SIG-M5 treated with dmso at 0.1 percent for 504 hours (cell line): ENCODE measurements around the gene SRRT.

Experiments
- DNase-seq: peaks from one replicate; lab custom pipeline; 2025; ENCODE audit not compliant: unreplicated experiment; lab: John Stamatoyannopoulos, UW

Gene SRRT, protein sequence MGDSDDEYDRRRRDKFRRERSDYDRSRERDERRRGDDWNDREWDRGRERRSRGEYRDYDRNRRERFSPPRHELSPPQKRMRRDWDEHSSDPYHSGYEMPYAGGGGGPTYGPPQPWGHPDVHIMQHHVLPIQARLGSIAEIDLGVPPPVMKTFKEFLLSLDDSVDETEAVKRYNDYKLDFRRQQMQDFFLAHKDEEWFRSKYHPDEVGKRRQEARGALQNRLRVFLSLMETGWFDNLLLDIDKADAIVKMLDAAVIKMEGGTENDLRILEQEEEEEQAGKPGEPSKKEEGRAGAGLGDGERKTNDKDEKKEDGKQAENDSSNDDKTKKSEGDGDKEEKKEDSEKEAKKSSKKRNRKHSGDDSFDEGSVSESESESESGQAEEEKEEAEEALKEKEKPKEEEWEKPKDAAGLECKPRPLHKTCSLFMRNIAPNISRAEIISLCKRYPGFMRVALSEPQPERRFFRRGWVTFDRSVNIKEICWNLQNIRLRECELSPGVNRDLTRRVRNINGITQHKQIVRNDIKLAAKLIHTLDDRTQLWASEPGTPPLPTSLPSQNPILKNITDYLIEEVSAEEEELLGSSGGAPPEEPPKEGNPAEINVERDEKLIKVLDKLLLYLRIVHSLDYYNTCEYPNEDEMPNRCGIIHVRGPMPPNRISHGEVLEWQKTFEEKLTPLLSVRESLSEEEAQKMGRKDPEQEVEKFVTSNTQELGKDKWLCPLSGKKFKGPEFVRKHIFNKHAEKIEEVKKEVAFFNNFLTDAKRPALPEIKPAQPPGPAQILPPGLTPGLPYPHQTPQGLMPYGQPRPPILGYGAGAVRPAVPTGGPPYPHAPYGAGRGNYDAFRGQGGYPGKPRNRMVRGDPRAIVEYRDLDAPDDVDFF

DNA sequence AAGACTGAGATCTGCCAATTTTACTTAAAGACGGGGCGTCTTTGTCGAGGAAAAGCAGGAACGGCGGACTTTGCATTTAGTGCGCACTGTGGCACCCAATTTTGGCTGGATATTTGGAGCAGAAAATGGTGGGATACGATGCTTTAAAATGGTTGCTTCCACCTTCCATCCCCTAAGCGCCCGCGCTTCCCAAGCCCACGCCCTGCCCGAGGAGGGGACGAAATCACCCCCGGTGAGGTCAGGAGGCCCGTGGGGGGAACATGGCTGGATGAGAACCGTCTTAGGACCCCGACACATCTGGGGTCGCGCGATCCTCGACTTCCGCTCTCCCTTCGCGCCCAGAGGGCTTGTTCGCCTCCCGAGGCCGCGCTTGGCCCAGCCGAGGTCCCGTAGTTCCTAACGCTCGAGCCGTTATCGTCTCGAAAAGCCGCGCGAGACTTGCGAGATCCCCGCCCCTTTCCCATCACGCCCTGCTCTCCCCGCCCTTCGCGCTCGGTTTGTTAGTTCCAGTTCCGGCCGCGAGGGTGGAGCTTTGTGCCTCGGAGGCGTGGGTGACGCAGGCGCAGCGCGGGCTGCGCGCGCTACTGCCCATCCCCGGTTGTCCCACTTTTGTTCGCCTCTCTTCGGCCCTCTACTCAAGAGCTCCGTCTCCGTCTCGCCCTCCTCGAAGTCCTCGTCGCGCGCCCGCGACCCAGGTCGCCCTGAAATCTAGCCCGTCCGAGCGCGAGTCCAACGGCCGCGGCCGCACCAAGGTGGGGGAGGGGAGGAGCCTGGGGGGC is at the start of gene SRRT:
TSS of gene SRRT (plus strand) at position 527 of the 779 bp plus-strand sequence. CDS start 488 bp downstream, outside the sequence.
- peak; percentile 96 for DNase-seq

DNA sequence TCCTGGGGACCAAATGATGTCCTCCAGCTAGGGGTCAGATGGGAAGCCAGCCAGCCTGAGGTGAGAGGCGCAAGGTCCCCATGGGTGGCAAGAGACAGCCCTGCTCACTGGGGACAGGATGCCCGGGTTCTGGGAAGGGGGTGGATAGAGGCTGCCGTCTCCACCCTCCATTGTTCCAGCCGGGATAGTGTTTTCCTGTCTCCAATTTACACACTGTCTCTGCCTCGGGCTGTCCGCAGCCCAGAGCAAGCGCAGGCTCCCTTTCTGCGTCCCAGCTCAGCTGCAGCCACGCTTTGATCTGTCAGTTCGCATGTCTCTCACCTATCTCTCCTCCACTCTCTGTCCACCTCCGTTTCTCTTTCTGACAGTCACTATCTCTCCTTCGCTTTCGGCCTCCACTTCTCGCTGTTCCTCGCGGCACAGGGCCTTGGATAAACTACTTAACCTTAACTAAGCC is 49.7 kb upstream of the SRRT start:
- DNase-seq: no peak

DNA sequence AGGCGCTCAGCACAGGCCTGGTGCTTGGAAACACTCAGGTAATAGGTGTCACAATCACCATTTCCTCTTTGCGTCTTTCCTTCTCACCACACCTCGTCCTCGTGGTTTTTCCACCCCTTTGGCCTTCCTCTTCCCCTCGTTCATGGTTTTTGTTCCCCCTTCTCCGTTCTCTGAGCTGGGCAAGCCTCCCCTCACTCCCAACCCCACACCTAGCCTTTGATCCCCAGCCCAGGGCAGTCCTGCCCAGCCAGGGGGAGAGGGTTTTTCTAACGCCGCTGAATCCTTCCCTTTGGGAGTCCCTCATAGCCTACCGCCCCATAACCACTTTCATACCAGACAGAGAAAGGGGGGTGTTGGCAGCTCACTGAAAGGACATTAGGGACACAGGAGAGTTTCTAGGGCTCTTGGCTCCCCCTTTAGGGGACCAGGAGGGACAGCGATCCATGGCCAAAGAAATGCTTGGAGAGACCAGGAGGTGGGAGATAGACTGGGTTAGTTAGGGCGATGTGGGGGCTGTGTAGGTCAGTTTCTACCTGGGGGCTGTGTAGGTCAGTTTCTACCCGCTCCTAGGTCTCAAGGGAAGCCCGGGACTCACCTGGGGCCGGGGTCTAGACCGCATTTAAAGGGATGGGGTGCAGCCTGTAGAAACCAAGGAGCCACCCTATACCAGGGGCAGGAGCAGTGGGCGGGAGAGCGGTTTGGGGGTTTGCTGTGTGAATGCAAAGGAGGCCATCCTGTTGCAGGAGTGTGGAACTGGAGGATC is 49.0 kb upstream of the SRRT start:
- DNase-seq: peak; percentile 33

DNA sequence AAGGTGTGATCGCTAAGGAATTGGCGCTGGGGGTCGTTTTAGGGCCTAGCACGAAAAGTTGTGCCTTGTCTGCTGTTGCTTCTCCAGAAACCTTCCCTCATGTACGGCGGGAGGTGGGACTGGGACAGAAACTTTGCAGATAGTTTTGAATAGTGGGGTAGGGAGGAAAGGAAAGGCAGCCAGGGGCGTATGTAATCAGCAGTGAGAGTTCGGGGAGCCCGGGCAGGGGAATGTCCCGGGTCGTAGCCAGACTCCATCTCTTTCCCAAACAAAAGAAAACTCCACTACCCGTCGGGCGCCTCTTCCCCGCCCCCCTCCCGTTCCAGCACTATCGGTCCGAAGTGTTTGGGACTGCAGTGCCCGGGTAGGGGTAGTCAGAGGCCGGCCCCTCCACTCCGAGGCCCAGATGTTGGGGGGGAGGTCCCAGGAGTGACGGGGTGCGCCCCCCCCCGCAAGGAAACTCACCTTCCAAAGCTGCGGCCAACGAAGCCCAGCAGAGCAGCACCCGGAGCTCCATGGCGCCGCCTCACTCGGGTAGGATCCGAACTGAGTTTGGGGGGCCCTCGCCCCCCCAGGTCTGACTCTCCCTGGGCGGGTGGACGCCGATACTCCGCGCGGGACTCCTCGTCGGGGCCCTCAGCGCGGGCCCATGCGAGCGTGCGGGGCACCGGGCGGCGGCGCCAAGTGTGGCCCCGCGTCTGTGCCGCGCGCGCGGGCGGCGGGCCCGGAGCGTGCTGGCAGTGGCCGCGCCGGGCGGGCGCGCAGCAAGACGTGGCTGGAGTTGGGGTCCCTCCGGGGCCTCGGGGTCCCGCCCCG is 48.2 kb upstream of the SRRT start:
- no peak for DNase-seq

DNA sequence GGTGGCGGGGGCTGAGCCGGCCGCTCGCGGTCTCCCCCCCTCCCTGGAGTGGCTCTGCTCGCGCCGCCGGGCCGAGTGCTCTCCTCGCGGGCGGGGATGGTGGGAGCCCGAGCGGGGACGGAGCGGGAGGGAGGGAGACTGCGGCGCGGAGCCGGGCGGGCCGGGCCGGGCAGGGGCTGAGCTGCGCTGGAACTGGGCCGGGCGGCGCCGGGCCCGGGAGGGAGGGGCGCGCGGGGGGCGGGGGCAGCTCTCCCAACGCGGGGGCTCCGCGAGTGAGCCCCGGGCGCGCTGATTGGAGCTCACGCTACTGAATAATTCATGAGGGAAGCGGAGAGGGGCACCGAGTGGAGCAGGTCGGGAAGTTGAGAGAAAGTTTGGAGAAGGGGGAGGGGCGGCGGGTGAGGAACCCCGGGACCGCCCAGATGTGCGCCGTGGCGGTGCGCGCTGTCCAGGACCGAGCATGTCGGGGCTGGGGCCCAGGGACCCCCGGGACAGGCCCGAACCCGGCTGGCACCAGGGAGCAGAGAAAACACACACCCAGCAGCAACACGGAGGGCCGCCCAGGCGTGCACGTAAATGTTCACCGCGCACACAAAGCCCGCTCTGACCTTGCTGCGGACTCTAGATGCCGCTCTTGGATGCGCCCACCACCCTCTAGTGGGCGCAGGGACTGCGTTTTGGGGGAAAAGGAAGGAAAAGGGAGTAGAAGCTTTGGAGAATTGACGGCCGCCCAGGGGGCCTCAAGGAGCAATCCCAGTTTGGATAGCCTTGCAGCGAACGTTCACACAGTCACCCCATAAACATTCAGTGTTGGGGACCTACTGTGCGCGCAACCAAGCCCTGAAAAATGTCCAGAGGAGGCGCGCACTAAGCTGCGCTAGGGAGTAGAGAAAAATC is 47.3 kb upstream of the SRRT start, which contains the start of gene EPHB4:
TSS of gene EPHB4 (minus strand) at position 194 of the 897 bp plus-strand sequence. CDS start 493 bp downstream, outside the sequence.
- no peak for DNase-seq

DNA sequence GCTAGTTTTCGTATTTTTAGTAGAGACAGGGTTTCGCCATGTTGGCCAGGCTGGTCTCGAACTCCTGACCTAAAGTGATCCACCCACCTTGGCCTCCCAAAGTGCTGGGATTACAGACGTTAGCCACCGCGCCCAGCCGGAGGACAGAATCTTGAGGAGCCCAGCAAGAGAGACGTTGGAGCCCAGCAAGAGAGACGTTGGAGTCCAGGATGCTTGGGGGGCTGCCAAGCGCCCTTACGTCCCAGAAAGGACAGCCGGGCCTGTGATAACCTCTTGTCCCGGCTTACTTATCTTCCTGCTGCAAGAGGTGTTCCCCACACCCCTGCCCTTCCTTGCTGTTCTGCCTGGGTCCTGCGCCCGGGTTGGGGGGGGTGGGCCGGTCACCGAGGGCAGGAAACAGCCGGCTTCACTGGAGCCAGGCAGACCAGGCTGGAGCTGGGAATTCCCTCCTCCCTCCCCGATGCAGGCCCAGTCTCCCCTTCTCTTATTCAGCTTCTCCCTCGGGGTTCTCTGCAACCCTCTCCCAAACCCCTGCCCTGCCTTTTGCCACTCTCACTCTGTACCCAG is 45.7 kb upstream of the SRRT start:
- no peak for DNase-seq

DNA sequence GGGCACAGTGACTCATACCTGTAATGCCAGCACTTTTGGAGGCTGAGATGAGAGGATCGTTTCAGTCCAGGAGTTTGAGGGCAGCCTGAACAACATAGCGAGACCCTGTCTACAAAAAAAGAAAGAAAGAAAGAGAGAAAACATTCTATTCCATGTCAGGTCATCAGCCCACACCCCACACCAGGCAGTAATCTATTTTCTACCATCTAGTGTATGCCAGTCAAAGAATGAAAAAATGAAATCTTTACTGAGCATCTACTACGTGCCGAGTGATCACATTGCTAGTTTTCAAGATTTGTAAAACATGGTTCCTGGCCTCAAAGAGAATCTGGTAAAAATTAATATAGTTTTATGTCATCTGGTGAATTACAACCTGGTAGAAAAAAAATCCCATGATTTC is 44.5 kb upstream of the SRRT start:
- no peak for DNase-seq

DNA sequence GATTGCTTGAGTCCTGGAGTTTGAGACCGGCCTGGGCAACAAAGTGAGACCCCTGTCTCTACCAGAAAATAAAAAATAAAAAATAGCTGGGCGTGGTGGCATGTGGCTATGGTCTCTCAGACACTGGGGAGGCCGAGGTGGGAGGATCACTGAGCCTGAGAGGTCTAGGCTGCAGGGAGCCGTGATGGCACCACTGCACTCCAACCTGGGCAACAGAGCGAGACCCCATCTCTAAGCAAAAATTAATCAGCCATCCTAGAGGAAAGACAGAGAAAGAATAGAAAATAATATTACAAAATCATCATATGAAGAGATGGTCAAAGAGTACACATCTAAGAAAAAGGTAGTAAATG is 42.6 kb upstream of the SRRT start:
- no peak for DNase-seq

DNA sequence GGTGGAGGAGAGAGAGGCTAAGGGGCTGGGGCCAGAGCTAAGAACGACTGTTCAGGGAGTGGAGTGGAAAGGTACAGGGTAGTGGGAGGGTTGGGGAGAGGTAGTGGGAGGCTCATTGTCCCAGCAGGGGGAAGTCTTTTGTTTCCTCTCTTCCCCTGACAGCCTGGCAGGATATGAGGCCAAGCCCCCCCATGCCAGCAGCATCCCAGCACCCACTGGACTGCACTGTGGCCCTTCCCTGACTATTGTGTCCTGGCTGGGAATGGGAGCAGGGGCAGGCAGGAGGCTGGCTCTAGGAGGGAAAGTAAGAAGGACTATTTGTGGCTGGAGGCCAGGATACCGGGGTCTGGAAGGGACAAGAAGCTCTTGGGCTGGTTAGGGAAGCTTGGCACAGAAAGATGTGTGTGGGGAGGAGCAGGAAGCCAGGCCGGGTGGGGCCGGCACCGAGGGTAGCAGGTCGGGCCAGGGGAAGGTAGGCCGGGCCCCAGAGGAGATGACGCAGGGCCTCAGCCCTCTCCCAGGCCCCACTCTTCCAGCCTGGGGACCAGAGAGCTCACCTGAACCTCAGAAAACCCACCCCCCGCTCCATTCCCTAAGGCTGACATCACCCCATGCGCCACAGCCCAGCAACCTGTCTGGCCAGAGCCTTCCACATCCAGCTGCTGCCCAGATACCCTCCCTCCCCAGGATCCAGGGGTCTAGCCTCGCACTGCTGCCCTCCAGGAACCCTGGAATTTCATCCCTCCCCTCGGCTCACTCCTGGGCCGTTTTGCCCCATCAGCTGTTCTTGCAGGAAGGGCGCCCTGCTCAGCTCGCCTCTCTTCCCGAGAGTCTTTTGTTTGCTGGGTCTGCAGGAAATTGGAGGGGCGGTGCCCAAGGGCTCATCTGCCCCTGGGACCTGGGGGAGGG is 38.7 kb upstream of the SRRT start:
- no peak for DNase-seq

DNA sequence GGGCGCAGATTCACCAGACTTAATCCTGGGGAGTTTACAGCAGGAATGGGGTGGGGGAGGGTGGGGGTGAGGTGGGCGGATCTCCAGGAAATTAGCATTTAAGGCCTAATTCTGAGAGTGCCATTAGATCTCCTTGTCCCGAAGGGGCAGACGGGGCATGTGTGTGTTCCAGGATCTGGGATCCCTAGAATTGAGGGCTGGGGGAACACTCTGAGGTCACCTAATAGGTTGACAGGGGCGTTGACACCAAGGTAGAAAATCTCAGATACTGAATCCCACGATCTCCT is 38.1 kb upstream of the SRRT start:
- DNase-seq: no peak

DNA sequence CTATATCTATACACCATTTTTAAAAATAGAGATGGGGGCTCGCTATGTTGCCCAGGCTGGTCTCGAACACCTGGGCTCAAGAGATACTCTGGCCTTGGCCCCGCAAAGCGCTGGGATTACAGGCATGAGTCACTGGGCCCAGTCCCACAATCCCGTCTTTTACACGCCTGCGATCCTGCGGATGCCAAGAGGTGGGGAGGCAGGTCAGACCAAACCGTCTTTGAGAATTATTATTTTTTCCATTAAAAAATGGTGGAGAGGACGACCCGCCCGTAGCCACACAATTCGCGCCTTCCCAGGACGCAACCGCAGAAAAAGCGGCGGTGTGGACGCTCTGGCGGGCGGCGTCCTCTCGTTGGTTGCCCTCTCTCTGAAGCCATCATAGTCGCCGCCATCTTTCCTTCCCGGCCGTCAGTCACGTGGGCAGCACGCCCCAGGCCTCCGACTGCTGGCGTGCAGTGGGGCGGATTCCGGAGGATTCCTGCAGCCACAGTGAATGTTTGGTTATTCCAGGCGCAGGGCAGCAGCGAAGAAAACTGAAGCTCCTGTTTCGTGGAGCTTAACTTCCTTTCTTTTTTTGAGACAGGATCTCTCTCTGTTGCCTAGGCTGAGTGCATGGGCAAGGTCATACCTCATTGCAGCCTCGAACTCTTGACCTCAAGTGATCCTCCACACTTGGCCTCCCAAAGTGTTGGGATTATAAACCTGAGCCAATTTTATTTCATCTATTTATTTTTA is 37.6 kb upstream of the SRRT start:
- peak; percentile 78 for DNase-seq

DNA sequence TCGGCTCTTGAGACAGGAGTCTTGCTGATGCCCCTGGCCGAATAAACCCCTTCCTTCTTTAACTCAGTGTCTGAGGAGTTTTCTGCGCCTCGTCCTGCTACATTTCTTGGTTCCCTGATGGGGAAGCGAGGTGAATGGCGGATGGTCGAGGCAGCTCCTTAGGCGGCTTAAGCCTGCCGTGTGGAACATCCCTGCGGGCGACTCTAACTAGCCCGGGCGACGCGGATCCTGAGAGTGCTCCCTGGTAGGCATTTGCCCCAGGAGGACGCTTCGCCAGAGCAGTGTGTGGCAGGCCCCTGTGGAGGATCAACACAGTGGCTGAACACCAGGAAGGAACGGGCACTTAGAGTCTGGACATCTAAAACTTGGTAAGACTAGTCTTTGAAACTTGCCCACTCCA is 35.5 kb upstream of the SRRT start:
- DNase-seq: no peak

DNA sequence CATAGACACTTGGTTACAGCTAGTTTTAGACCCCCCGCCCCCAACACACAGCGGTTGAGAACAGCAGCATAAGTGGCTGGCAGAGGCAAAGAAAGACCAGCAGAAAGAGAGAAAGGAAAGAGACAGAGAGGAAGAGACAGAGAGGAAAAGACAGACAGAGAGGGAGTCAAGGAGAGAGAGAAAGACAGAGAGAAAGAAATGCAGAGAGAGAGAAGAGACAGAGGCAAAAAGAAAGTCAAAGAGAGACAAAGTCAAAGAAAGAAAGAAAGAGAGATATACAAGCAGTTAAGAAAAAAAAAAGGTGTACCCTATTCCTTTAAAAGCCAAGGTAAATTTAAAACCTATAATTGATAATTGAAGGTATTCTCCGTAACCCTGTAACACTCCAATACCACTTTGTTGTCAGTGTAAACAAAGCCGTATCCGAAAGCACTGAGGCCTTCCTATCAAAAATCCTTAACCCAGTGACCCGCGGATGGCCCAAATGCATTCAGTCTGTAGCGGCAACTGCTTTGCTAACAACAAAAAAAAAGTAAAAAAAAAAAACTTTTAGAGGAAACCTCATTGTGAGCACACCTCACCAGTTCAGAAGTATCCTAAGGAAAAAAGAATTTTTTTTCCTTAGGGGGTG is 34.3 kb upstream of the SRRT start:
- DNase-seq: no peak

DNA sequence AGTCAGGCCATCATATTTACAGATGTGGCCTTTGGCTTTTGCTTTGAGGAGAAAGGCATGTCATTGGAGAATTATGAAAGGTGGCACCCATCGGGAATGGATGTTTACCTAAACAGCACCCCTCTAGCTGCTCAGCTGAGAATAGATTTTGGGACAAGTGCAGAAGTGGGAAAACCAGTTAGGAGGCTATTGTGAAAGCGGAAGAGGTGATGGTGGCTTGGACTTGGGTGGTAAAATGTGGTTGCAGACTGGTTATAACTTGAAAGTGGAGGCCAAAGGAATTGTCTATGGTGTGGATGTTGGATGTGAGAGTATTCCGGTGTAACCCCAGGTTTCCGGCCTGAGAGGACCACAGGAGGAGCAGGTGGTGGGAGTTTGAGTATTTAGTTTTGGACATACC is 27.5 kb upstream of the SRRT start:
- DNase-seq: no peak

DNA sequence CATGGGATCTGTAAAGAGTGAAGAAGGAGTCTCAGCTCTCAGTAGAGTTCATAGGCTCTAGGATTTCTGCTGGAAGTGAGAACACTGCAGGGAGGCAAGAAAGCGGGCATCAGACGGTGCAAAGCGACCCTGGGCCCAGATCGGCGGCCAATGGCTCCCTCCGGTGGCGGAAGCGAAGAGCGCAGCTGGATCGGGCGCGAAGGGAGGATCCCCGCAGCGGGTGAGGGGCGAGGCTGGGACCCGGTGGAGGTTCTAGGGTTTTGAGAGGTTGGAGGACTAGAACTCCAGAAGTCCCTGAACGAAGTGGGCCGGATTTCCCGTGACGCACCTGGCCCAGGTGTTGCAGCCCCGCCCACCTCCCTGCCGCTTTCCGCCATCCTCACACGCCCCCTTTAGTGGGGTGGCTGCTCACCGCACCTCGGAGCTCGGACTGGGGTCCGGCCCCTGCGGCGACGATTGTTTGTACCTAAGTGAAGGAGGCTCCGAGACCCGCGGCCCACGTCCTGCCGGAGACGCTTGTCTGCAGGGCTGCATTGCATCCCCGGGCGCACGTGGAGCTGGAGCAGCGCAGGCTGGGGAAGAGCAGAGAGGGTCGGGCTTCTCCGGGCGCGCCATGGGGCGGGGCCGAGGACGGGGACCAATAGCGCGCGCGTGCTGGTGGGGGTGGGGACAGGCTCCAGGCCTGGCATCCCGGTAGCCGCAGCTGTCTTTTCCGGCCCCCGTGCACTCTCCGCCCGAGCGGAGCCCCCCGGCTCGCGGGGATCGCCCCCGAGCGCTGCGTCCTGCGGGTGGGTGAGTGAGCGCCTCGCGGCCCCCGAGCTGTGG is 22.6 kb upstream of the SRRT start, which contains the start of gene SLC12A9:
TSS of gene SLC12A9 (plus strand) at position 666 of the 825 bp plus-strand sequence. CDS start 1,485 bp downstream, outside the sequence.
- DNase-seq: peak; percentile 89
